ENCODE data around the gene SPATA46. TPM values are rescaled to one million over a fixed set of nuclear protein-coding genes. Genes with fewer than 3 reads are reported as not detected.

The SPATA46 gene
- total and polyA plus RNA-seq, 4 donors, result not detected

DNA sequence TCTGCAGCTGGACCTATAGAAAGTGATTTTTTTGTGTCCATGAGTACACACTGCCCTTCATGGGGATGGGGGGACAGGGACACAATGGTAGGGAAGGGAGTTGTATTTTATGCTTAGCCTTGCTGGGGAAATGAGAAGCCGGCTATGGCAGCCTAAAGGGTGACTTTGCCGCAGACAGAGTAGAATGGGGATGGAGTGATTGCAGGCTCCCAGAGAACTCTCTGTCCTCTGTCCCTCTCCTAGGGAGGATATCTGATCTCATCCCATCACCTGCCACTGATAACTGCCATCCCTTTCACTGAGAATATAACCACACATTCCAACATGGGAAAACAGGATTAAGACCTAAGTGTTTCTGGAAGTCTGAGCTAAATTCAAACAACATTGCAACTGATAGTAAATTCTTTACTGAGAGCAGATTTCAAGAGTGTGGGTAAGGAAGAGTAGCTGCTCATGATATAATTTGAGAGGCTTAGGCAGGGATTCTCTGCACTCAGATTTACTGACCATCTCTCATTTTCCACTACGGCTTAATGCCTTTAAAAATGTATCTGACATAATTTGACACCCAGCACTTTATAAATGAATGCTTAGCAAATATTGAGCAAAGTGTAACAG, 21.4 kb upstream of the SPATA46 start:
- ATAC-seq (ENCODE audit: low FRiP score) (no peak), DNase-seq (no peak)
- Histone ChIP-seq H3K27me3 (ENCODE audit: control insufficient read depth in 1 of 2, insufficient read depth in 2 of 2, low read length in 1 of 2) (peaks cover 0 to 3% of the 10 kb centered on the region in 2 donors), H3K4me1 (ENCODE audit: control insufficient read depth in 1 of 2, insufficient read depth in 2 of 2, low read length in 2 of 2) (no peaks in the 10 kb centered on the region), H3K9me3 (ENCODE audit: control insufficient read depth, low read length) (no peaks in the 10 kb centered on the region), H3K27ac (ENCODE audit: low read depth in 1 of 2, low read length in 2 of 2) (no peak overlapping the region), H3K4me3 (ENCODE audit: low read length in 2 of 2) (no peak overlapping the region), H3K36me3 (ENCODE audit: control insufficient read depth in 1 of 2, insufficient read depth in 2 of 2, low read length in 1 of 2) (no peaks in the 10 kb centered on the region)
- 53 to 56% methylated on average over 3 of the region's 3 CpGs for WGBS, 2 donors
- intact Hi-C loops (cut with DNase I), result no loop called here

DNA sequence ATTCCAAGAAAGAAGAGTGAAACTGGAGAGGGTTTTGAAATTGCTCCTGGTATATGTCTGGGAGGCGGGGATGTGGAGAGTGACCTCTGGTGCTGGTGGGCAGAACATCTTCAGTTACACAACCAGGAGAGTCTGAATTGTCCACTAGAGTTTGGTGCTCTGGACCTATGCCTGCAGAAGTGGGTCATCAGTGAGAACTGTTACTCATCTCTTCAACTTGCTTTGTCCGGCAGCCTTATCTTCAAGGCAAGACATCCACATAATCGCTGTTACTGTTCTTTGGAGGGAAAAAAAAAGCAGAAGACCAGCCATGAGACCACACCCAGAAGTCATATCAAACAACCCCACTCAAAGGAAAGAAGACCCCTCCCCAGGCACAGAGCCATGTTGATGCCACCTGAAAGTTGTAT, 20.4 kb upstream of the SPATA46 start:
- H3K27ac ChIP-seq (ENCODE audit: low read depth in 1 of 2, low read length in 2 of 2), result no peak overlapping the region
- H3K4me3 ChIP-seq (ENCODE audit: low read length in 2 of 2), result no peak overlapping the region
- ATAC-seq (ENCODE audit: low FRiP score) (no peak), DNase-seq (no peak)
- no peaks in the 10 kb centered on the region for H3K4me1 ChIP-seq (ENCODE audit: control insufficient read depth in 1 of 2, insufficient read depth in 2 of 2, low read length in 2 of 2)
- H3K27me3 ChIP-seq (ENCODE audit: control insufficient read depth in 1 of 2, insufficient read depth in 2 of 2, low read length in 1 of 2), result peaks cover 0 to 3% of the 10 kb centered on the region in 2 donors
- 79 to 85% methylated on average over 3 of the region's 3 CpGs for WGBS, 2 donors
- H3K9me3 ChIP-seq (ENCODE audit: control insufficient read depth, low read length), result no peaks in the 10 kb centered on the region
- no peaks in the 10 kb centered on the region for H3K36me3 ChIP-seq (ENCODE audit: control insufficient read depth in 1 of 2, insufficient read depth in 2 of 2, low read length in 1 of 2)
- intact Hi-C loops (cut with DNase I), result no loop called here

DNA sequence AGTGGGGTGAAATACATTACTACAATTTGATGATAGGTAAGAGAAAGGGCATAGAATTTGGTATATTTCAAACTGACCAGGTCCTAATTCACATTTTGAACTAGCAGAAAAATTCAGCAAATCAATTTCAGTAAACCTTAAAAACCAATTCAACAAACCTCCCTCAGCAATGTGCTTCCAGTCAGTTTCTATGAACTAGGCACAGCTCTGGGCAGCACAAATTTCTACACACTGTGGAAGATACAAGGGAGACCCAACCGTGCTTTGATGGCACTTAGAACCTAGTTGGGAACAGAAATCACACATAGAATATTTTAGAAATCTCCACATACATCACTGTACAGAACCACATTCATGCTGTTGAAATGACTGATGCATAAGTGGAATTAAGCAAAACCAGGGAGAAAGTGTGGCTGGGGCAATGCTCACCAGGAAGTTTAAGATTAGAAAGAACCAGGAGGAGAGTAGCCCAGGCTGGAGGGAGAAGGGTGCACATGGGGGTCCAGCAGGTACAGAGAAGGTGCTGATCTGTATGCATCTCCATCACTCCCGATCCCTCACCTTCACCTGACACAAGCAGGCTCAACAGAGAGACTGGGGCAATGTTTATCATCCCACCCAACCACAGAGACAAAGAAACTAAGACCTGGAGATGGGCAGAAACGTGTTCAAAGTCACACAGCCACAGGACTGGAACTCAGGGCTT, 19.7 kb upstream of the SPATA46 start:
- H3K27ac ChIP-seq (ENCODE audit: low read depth in 1 of 2, low read length in 2 of 2), result no peak overlapping the region
- ATAC-seq (ENCODE audit: low FRiP score), result no peak
- H3K27me3 ChIP-seq (ENCODE audit: control insufficient read depth in 1 of 2, insufficient read depth in 2 of 2, low read length in 1 of 2), result peaks cover 0 to 3% of the 10 kb centered on the region in 2 donors
- no peak for DNase-seq
- no peaks in the 10 kb centered on the region for H3K4me1 ChIP-seq (ENCODE audit: control insufficient read depth in 1 of 2, insufficient read depth in 2 of 2, low read length in 2 of 2)
- no peaks in the 10 kb centered on the region for H3K36me3 ChIP-seq (ENCODE audit: control insufficient read depth in 1 of 2, insufficient read depth in 2 of 2, low read length in 1 of 2)
- intact Hi-C loops (cut with DNase I), result no loop called here
- H3K4me3 ChIP-seq (ENCODE audit: low read length in 2 of 2), result no peak overlapping the region
- H3K9me3 ChIP-seq (ENCODE audit: control insufficient read depth, low read length), result no peaks in the 10 kb centered on the region
- WGBS, 2 donors, result 78 to 84% methylated on average over 3 of the region's 3 CpGs

DNA sequence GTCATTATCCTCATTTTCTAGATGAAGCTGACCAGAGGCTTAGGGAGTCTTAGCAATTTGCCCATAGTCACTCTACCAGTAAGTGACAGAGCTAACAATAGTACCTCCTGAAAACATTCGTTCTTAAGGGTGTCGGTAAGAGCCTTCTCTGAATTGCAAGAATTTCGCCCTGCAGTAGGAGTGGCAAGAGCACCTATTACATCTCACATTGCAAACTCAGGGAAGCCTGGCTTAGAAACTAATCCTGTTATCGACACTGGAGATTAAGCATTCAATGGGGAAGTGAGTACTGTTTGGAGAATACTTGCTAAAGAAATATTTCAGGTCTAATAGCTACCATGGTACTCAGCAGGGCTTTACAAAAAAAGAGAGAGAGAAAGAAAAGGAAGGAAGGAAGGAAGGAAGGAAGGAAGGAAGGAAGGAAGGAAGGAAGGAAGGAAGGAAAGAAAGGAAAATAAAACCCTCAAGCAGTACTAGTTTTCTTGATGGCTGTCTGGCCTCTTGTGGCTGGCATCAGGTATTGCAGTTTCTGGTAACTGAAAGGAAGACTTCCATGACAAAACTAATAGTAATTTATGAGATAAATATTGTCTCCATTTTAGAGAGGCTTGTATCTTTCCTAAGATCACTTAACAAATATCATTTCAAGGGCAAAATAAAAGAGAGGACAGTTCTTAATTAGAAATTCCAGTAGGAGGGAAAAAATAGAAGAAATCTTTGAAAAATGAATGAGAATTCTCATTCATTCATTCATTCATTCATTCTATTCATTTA, 15.3 kb upstream of the SPATA46 start:
- no peaks in the 10 kb centered on the region for H3K4me1 ChIP-seq (ENCODE audit: control insufficient read depth in 1 of 2, insufficient read depth in 2 of 2, low read length in 2 of 2)
- no peak for ATAC-seq (ENCODE audit: low FRiP score)
- H3K36me3 ChIP-seq (ENCODE audit: control insufficient read depth in 1 of 2, insufficient read depth in 2 of 2, low read length in 1 of 2), result no peaks in the 10 kb centered on the region
- H3K27me3 ChIP-seq (ENCODE audit: control insufficient read depth in 1 of 2, insufficient read depth in 2 of 2, low read length in 1 of 2), result no peaks in the 10 kb centered on the region
- no peaks in the 10 kb centered on the region for H3K9me3 ChIP-seq (ENCODE audit: control insufficient read depth, low read length)
- no peak overlapping the region for H3K4me3 ChIP-seq (ENCODE audit: low read length in 2 of 2)
- H3K27ac ChIP-seq (ENCODE audit: low read depth in 1 of 2, low read length in 2 of 2), result no peak overlapping the region
- WGBS, 2 donors, result 46 to 55% methylated on average over 4 of the region's 4 CpGs
- intact Hi-C loops (cut with DNase I), result loop anchor here (1.0 to 5.0 kb wide), 2 partner anchors 335 to 336 kb away; no protein-coding TSS in a partner anchor
- DNase-seq, result no peak

DNA sequence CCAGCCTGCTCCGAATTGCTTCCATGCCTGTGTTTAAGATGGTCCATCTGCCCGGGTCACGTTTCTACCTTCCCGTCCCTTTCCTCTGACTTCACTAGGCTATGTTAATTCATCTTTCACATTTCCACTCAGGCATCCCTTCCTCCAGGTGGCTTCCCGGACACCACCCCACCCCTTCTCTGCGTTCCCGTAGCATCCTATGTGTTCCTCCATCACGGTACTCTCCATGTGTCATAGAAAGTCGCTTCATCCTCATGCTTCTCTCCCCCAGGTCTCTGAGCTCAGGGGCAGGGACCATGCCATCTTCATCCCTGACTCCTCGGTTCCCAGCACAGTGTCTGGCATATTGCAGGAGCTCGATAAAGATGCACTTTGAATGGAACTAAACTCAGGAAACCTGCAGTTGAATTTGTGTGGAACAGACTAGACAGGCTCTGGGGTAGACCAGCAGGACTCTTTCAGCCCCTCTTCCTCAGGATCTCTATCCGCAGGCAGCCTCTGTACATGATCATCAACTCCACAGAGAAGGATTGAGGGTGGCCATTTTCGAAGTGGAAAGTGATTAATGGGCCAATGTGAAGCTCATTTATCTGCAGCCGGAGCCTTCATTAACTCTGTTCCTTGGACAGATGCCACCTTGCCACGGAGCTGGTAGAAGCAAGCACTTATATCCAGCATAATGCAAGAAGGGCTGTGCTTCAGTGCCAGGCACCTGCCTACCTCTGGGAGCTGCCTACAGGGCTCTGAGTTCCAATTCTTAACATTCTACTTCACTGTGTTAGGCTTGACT, 13.9 kb upstream of the SPATA46 start:
- WGBS, 2 donors, result 74 to 77% methylated on average over 15 of the region's 15 CpGs
- H3K4me1 ChIP-seq (ENCODE audit: control insufficient read depth in 1 of 2, insufficient read depth in 2 of 2, low read length in 2 of 2), result no peaks in the 10 kb centered on the region
- H3K27me3 ChIP-seq (ENCODE audit: control insufficient read depth in 1 of 2, insufficient read depth in 2 of 2, low read length in 1 of 2), result no peaks in the 10 kb centered on the region
- DNase-seq (no peak), ATAC-seq (ENCODE audit: low FRiP score) (peak; percentile 9)
- H3K36me3 ChIP-seq (ENCODE audit: control insufficient read depth in 1 of 2, insufficient read depth in 2 of 2, low read length in 1 of 2), result no peaks in the 10 kb centered on the region
- H3K27ac ChIP-seq (ENCODE audit: low read depth in 1 of 2, low read length in 2 of 2), result no peak overlapping the region
- H3K4me3 ChIP-seq (ENCODE audit: low read length in 2 of 2), result no peak overlapping the region
- no peaks in the 10 kb centered on the region for H3K9me3 ChIP-seq (ENCODE audit: control insufficient read depth, low read length)
- intact Hi-C loops (cut with DNase I), result loop anchor here in 1 of 2 donors (5.0 kb wide), 1 partner anchor 333 kb away; no protein-coding TSS in a partner anchor

DNA sequence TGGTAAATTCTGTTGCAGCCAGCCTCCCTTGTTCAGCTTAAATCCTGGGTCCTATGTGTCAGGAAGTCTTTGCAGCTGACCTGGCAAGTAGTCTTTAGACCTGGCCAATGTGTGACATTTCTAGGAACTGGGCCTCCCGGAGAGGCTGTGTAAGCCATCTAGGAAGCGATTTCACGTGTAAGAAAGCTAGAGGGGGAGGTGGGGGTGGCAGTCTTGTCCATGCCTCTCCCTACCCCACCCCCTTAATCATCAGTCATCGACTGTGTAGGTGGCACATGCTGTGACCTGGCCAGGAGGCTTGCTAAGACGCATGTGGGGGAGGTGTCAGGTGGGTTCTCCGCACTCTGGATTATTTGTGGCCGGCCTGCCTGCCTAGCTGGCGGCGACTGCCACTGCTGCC, 13.3 kb upstream of the SPATA46 start:
- Histone ChIP-seq H3K27me3 (ENCODE audit: control insufficient read depth in 1 of 2, insufficient read depth in 2 of 2, low read length in 1 of 2) (no peaks in the 10 kb centered on the region), H3K27ac (ENCODE audit: low read depth in 1 of 2, low read length in 2 of 2) (no peak overlapping the region), H3K4me3 (ENCODE audit: low read length in 2 of 2) (no peak overlapping the region), H3K4me1 (ENCODE audit: control insufficient read depth in 1 of 2, insufficient read depth in 2 of 2, low read length in 2 of 2) (no peaks in the 10 kb centered on the region), H3K36me3 (ENCODE audit: control insufficient read depth in 1 of 2, insufficient read depth in 2 of 2, low read length in 1 of 2) (no peaks in the 10 kb centered on the region), H3K9me3 (ENCODE audit: control insufficient read depth, low read length) (no peaks in the 10 kb centered on the region)
- ATAC-seq (ENCODE audit: low FRiP score), result no peak
- no peak for DNase-seq
- intact Hi-C loops (cut with DNase I), result loop anchor here in 1 of 2 donors (5.0 kb wide), 1 partner anchor 333 kb away; no protein-coding TSS in a partner anchor
- 66% methylated on average over 9 of the region's 9 CpGs for WGBS, 2 donors

DNA sequence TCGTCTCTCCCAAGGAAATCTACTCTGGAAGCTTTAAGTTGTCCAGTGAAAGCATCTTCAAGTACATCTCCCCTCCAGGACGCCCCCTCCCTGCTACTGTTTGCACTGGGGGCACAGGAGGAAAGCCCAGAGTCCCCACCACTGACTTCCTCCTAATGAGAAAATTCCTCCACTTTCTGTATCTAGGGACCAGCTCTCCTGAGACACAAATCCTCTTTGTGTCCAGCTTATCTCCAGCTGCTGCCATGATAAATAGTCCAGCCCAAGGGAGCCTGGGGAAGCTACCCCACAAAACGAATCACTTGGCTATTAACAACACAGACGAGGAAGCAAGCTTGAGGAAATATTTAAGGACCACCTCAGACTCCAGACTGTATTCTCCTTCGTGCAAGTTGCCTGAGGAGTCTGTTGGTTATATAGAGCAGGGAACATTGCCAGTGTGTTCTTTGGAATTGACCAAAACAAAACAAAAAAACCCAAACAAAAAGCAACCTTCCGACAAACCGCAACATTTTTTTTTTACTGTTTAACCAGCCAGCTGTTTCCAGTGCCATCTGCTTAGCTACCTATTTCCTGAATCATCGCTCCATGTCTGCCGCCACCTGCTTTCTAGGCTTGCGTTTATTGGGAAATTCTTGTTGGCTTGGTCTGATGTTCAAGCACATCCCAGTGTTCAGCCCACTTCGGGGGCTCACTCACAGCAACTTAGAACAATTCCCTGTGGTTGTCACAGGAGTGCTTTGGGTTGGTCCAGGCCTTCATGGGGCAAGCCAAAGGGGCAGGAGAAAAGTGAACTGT, 12.6 kb upstream of the SPATA46 start:
- Histone ChIP-seq H3K27ac (ENCODE audit: low read depth in 1 of 2, low read length in 2 of 2) (no peak overlapping the region), H3K36me3 (ENCODE audit: control insufficient read depth in 1 of 2, insufficient read depth in 2 of 2, low read length in 1 of 2) (no peaks in the 10 kb centered on the region), H3K9me3 (ENCODE audit: control insufficient read depth, low read length) (no peaks in the 10 kb centered on the region), H3K4me3 (ENCODE audit: low read length in 2 of 2) (no peak overlapping the region), H3K4me1 (ENCODE audit: control insufficient read depth in 1 of 2, insufficient read depth in 2 of 2, low read length in 2 of 2) (no peaks in the 10 kb centered on the region), H3K27me3 (ENCODE audit: control insufficient read depth in 1 of 2, insufficient read depth in 2 of 2, low read length in 1 of 2) (no peaks in the 10 kb centered on the region)
- intact Hi-C loops (cut with DNase I), result no loop called here
- ATAC-seq (ENCODE audit: low FRiP score), result no peak
- WGBS, 2 donors, result 64 to 65% methylated on average over 11 of the region's 11 CpGs
- no peak for DNase-seq

DNA sequence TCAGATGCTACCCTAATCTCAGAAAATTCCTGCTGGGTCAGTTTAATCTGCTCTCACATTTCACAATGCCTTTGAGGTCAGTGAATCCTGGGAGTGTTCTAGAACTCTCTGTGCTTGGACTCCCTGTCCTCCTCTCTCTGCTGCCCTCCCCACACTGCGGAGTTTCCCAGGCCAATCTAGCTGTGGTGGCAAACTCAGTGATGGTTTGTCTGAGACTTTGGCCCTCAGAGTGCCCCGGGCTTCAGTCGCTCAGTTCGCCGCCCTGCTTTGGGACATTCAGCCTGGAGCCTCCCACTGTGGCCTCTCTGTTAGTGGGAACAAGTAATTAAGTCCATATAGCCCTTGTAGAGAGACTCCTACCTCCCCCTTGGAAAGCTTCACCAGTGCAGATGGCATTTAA, 12.0 kb upstream of the SPATA46 start:
- H3K4me3 ChIP-seq (ENCODE audit: low read length in 2 of 2), result no peak overlapping the region
- no peak for ATAC-seq (ENCODE audit: low FRiP score)

More for the DNA sequence above, 12.0 kb upstream of the SPATA46 start:
- Histone ChIP-seq H3K9me3 (ENCODE audit: control insufficient read depth, low read length) (no peaks in the 10 kb centered on the region), H3K36me3 (ENCODE audit: control insufficient read depth in 1 of 2, insufficient read depth in 2 of 2, low read length in 1 of 2) (no peaks in the 10 kb centered on the region), H3K27me3 (ENCODE audit: control insufficient read depth in 1 of 2, insufficient read depth in 2 of 2, low read length in 1 of 2) (no peaks in the 10 kb centered on the region), H3K27ac (ENCODE audit: low read depth in 1 of 2, low read length in 2 of 2) (no peak overlapping the region), H3K4me1 (ENCODE audit: control insufficient read depth in 1 of 2, insufficient read depth in 2 of 2, low read length in 2 of 2) (no peaks in the 10 kb centered on the region)
- no peak for DNase-seq
- intact Hi-C loops (cut with DNase I), result no loop called here
- WGBS, 2 donors, result 80 to 84% methylated on average over 5 of the region's 5 CpGs

All from aorta (tissue), 5 donors.